ENCODE measurements around the gene DHX16. TPM values are rescaled to one million over a fixed set of nuclear protein-coding genes. Genes with fewer than 3 reads are reported as not detected.

The DHX16 gene
- total RNA-seq, 1 experiment from 2014 or later, result 40.6 TPM

GRCh38 chr6:30614044-30614842 lies 58.6 kb downstream of the DHX16 start:
- intact Hi-C loops (cut with micrococcal nuclease; ENCODE audit: unreplicated experiment), result no loop called here
- H3K27ac Mint-ChIP-seq (ENCODE audit: unreplicated experiment), result peak overlapping the region; percentile 96
- Histone ChIP-seq H3K27me3 (replicated peaks; ENCODE audit: control insufficient read depth, insufficient read depth, low read length) (no peaks in the 10 kb centered on the region), H3K9me3 (no peaks in the 10 kb centered on the region), H3K4me1 (no peaks in the 10 kb centered on the region), H3K36me3 (ENCODE audit: control insufficient read depth, insufficient read depth, low read length) (peaks cover 2% of the 10 kb centered on the region), H3K4me3 (ENCODE audit: low read depth, low read length) (no peak overlapping the region)
- no peak for DNase-seq
- H3K27me3 Mint-ChIP-seq (ENCODE audit: insufficient read depth, unreplicated experiment), result peaks cover 6% of the 10 kb centered on the region
- H3K36me3 Mint-ChIP-seq (ENCODE audit: insufficient read depth, unreplicated experiment), result peaks cover 80% of the 10 kb centered on the region
- TF ChIP-seq, protein P1, sequence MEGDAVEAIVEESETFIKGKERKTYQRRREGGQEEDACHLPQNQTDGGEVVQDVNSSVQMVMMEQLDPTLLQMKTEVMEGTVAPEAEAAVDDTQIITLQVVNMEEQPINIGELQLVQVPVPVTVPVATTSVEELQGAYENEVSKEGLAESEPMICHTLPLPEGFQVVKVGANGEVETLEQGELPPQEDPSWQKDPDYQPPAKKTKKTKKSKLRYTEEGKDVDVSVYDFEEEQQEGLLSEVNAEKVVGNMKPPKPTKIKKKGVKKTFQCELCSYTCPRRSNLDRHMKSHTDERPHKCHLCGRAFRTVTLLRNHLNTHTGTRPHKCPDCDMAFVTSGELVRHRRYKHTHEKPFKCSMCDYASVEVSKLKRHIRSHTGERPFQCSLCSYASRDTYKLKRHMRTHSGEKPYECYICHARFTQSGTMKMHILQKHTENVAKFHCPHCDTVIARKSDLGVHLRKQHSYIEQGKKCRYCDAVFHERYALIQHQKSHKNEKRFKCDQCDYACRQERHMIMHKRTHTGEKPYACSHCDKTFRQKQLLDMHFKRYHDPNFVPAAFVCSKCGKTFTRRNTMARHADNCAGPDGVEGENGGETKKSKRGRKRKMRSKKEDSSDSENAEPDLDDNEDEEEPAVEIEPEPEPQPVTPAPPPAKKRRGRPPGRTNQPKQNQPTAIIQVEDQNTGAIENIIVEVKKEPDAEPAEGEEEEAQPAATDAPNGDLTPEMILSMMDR (IDR thresholded peaks at IDR 0.05; ENCODE audit: insufficient read depth in 1 of 2, low read depth in 1 of 2, low read length in 1 of 2, severe bottlenecking in 1 of 2, unreplicated experiment in 1 of 2), result no peak
- no TSS peak for BruUV-seq (replicated peaks)
- H3K4me1 Mint-ChIP-seq (ENCODE audit: low read depth, unreplicated experiment), result peaks cover 22% of the 10 kb centered on the region
- POLR2A ChIA-PET, result interaction anchor here (0.5 to 2.0 kb wide), 15 partner anchors 8 to 1046 kb away, joined by 3 to 22 read pairs (median 5); partner anchors contain the start of genes ABCF1, C6orf47, MDC1 and PRR3
- CTCF ChIA-PET, result interaction anchor here (0.7 to 1.0 kb wide), 4 partner anchors 18 to 328 kb away, joined by 3 to 8 read pairs (median 6); no protein-coding TSS in a partner anchor
- H3K9me3 Mint-ChIP-seq (ENCODE audit: unreplicated experiment), result no peaks in the 10 kb centered on the region
- peak overlapping the region; percentile 78 for H3K4me3 Mint-ChIP-seq (ENCODE audit: unreplicated experiment)

GRCh38 chr6:30613251-30614043 lies 59.4 kb downstream of the DHX16 start:
- Histone ChIP-seq H3K27me3 (replicated peaks; ENCODE audit: control insufficient read depth, insufficient read depth, low read length) (no peaks in the 10 kb centered on the region), H3K4me1 (no peaks in the 10 kb centered on the region), H3K36me3 (ENCODE audit: control insufficient read depth, insufficient read depth, low read length) (peaks cover 3% of the 10 kb centered on the region), H3K9me3 (no peaks in the 10 kb centered on the region), H3K4me3 (ENCODE audit: low read depth, low read length) (no peak overlapping the region)
- TF ChIP-seq, protein P1 (IDR thresholded peaks at IDR 0.05; ENCODE audit: insufficient read depth in 1 of 2, low read depth in 1 of 2, low read length in 1 of 2, severe bottlenecking in 1 of 2, unreplicated experiment in 1 of 2), result no peak
- Mint-ChIP-seq H3K27ac (ENCODE audit: unreplicated experiment) (peak overlapping the region; percentile 39), H3K27me3 (ENCODE audit: insufficient read depth, unreplicated experiment) (peaks cover 6% of the 10 kb centered on the region), H3K36me3 (ENCODE audit: insufficient read depth, unreplicated experiment) (peaks cover 87% of the 10 kb centered on the region), H3K9me3 (ENCODE audit: unreplicated experiment) (no peaks in the 10 kb centered on the region), H3K4me3 (ENCODE audit: unreplicated experiment) (peak overlapping the region; percentile 78), H3K4me1 (ENCODE audit: low read depth, unreplicated experiment) (peaks cover 22% of the 10 kb centered on the region)
- no TSS peak for BruUV-seq (replicated peaks)
- no peak for DNase-seq
- intact Hi-C loops (cut with micrococcal nuclease; ENCODE audit: unreplicated experiment), result no loop called here
- CTCF ChIA-PET, result no interaction called here
- POLR2A ChIA-PET, result interaction anchor here (0.5 to 1.3 kb wide), 5 partner anchors 13 to 1047 kb away, joined by 3 to 4 read pairs (median 4); partner anchors contain the start of genes C6orf47 and MDC1

- Mint-ChIP-seq H3K4me3 (ENCODE audit: unreplicated experiment) (no peak overlapping the region), H3K9me3 (ENCODE audit: unreplicated experiment) (no peaks in the 10 kb centered on the region), H3K27me3 (ENCODE audit: insufficient read depth, unreplicated experiment) (peaks cover 6% of the 10 kb centered on the region), H3K36me3 (ENCODE audit: insufficient read depth, unreplicated experiment) (peaks cover 91% of the 10 kb centered on the region), H3K4me1 (ENCODE audit: low read depth, unreplicated experiment) (peaks cover 22% of the 10 kb centered on the region), H3K27ac (ENCODE audit: unreplicated experiment) (no peak overlapping the region)
- Histone ChIP-seq H3K36me3 (ENCODE audit: control insufficient read depth, insufficient read depth, low read length) (peaks cover 3% of the 10 kb centered on the region), H3K4me1 (no peaks in the 10 kb centered on the region), H3K27me3 (replicated peaks; ENCODE audit: control insufficient read depth, insufficient read depth, low read length) (no peaks in the 10 kb centered on the region), H3K4me3 (ENCODE audit: low read depth, low read length) (no peak overlapping the region), H3K9me3 (no peaks in the 10 kb centered on the region)
- TF ChIP-seq, protein P1 (IDR thresholded peaks at IDR 0.05; ENCODE audit: insufficient read depth in 1 of 2, low read depth in 1 of 2, low read length in 1 of 2, severe bottlenecking in 1 of 2, unreplicated experiment in 1 of 2), result no peak
- POLR2A ChIA-PET, result interaction anchor here (1.0 to 1.3 kb wide), 4 partner anchors 12 to 104 kb away, joined by 4 read pairs; partner anchors contain the start of gene MDC1
- BruUV-seq (replicated peaks), result no TSS peak
- intact Hi-C loops (cut with micrococcal nuclease; ENCODE audit: unreplicated experiment), result no loop called here
- DNase-seq, result no peak
- CTCF ChIA-PET, result interaction anchor here (0.8 kb wide), 1 partner anchor 131 kb away, joined by 3 read pairs; no protein-coding TSS in a partner anchor
These were observed 60.0 kb downstream of the DHX16 start for GRCh38 chr6:30612687-30613248.

All from Caco-2 (cell line).